ENCODE measurements around the gene CAPN9. TPM values are rescaled to one million over a fixed set of nuclear protein-coding genes. Genes with fewer than 3 reads are reported as not detected.

CAPN9 gene
- polyA plus RNA-seq, 1 donor (not counting 4 experiments of a cell fraction or from before 2014, with no cell fraction given): not detected

DNA sequence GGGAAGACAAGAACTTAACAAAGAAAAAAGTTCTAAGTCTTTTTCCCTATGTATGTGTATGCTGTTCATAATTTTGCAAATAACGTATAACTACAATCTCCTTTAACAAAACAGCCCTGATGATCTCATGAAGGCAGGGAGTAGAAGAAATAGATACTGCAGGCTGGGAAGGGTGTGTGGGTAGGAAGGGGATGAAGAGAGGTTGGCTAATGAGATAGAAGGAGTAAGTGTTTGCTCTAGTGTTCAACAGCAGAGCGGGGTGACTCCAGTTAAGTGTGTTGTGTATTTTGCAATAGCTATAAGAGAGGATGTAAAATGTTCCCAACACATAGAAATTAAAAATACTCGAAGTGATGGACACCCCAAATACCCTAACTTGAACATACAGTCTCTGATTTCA, 101.0 kb downstream of the CAPN9 start:
- no peaks in the 10 kb centered on the region for H3K9me3 ChIP-seq (ENCODE audit: control insufficient read depth, low read depth, low read length)
- H3K36me3 ChIP-seq (ENCODE audit: control insufficient read depth in 2 of 2, extremely low read depth in 1 of 2, insufficient read depth in 2 of 2, low read length in 2 of 2): peaks cover 0 to under 1% of the 10 kb centered on the region in 2 experiments
- TF ChIP-seq EZH2 (IDR thresholded peaks at IDR 0.05; ENCODE audit: low read length): no peak
- TF ChIP-seq, protein P1, sequence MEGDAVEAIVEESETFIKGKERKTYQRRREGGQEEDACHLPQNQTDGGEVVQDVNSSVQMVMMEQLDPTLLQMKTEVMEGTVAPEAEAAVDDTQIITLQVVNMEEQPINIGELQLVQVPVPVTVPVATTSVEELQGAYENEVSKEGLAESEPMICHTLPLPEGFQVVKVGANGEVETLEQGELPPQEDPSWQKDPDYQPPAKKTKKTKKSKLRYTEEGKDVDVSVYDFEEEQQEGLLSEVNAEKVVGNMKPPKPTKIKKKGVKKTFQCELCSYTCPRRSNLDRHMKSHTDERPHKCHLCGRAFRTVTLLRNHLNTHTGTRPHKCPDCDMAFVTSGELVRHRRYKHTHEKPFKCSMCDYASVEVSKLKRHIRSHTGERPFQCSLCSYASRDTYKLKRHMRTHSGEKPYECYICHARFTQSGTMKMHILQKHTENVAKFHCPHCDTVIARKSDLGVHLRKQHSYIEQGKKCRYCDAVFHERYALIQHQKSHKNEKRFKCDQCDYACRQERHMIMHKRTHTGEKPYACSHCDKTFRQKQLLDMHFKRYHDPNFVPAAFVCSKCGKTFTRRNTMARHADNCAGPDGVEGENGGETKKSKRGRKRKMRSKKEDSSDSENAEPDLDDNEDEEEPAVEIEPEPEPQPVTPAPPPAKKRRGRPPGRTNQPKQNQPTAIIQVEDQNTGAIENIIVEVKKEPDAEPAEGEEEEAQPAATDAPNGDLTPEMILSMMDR (optimal IDR thresholded peaks at IDR 0.05 in 1 of 3, IDR thresholded peaks at IDR 0.05 in 1 of 3, conservative IDR thresholded peaks at IDR 0.05 in 1 of 3; ENCODE audit: extremely low read depth in 1 of 3, insufficient read depth in 2 of 3, low read length in 3 of 3): no peak
- no peak overlapping the region for H3K4me3 ChIP-seq (ENCODE audit: control insufficient read depth in 2 of 3, extremely low read depth in 1 of 3, insufficient read depth in 2 of 3, low read depth in 1 of 3, low read length in 3 of 3)
- H3K79me2 ChIP-seq (ENCODE audit: control insufficient read depth, insufficient read depth, low read length): no peaks in the 10 kb centered on the region
- no peak overlapping the region for H3K4me2 ChIP-seq (ENCODE audit: control insufficient read depth, extremely low read depth, insufficient read depth, low read depth, low read length)
- H3K9me1 ChIP-seq (ENCODE audit: control insufficient read depth, extremely low read depth, insufficient read depth, low read length): no peaks in the 10 kb centered on the region
- H3K27me3 ChIP-seq (ENCODE audit: control insufficient read depth, extremely low read depth, insufficient read depth, low read length): no peaks in the 10 kb centered on the region
- no peaks in the 10 kb centered on the region for H4K20me1 ChIP-seq (ENCODE audit: control insufficient read depth, extremely low read depth, insufficient read depth, low read length)
- DNase-seq (ENCODE audit: low read depth, low spot score) (no peak), FAIRE-seq (no peak)
- H3K4me1 ChIP-seq (ENCODE audit: control insufficient read depth, extremely low read depth, insufficient read depth, low read length): peaks cover 5% of the 10 kb centered on the region
- H3K9ac ChIP-seq (ENCODE audit: control insufficient read depth, extremely low read depth, insufficient read depth, low read length): no peak overlapping the region
- H3K27ac ChIP-seq (ENCODE audit: control insufficient read depth, insufficient read depth, low read length): no peak overlapping the region
- dilution Hi-C loops (cut with MboI; ENCODE audit: extremely low pct_ligation_motif_present, low sequenced_read_pairs): no loop called here
- H2AFZ ChIP-seq (ENCODE audit: control insufficient read depth, low read length): no peak overlapping the region

DNA sequence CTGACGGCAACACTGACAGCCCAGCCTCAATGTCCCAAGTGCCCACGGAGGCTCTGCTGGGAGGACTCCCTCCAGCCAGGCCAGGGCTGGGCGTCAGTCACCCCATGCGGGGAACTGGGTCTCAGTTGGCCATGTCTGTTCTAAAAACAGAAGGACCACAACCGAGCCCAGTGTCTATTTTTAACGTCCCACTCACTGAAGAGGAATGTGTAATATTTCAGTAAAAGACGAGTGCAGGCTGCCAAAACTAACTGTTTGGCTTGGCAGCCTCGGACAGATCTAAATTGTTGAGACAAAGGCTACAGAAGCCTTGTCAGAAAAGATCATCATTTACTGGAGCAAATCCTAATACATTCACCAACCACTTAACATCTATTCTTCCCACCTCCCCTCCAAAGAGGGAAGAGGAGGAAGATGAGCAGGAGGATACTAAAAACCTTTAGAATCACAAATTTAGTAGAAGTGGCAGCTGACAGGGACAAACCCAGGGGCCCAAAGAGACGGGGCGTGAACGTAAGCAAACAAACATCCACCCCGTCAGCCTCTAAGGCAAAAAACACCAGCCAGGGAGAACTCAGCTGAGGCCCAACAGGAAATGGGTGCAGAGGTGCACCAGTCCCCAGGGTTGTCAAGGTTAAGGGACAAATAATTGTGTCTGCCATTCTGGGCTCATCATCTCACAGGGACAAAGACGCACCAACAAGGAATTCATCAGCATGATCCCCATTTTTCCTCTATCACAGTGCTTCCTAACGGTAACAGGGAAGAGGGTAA, 102.5 kb downstream of the CAPN9 start:
- H3K4me1 ChIP-seq (ENCODE audit: control insufficient read depth, extremely low read depth, insufficient read depth, low read length): peaks cover 5% of the 10 kb centered on the region
- DNase-seq (ENCODE audit: low read depth, low spot score) (no peak), FAIRE-seq (no peak)
- H3K27me3 ChIP-seq (ENCODE audit: control insufficient read depth, extremely low read depth, insufficient read depth, low read length): no peaks in the 10 kb centered on the region
- no peaks in the 10 kb centered on the region for H4K20me1 ChIP-seq (ENCODE audit: control insufficient read depth, extremely low read depth, insufficient read depth, low read length)
- TF ChIP-seq EZH2 (IDR thresholded peaks at IDR 0.05; ENCODE audit: low read length): no peak
- TF ChIP-seq, protein P1 (optimal IDR thresholded peaks at IDR 0.05 in 1 of 3, IDR thresholded peaks at IDR 0.05 in 1 of 3, conservative IDR thresholded peaks at IDR 0.05 in 1 of 3; ENCODE audit: extremely low read depth in 1 of 3, insufficient read depth in 2 of 3, low read length in 3 of 3): no peak
- H3K9ac ChIP-seq (ENCODE audit: control insufficient read depth, extremely low read depth, insufficient read depth, low read length): no peak overlapping the region
- no peaks in the 10 kb centered on the region for H3K9me1 ChIP-seq (ENCODE audit: control insufficient read depth, extremely low read depth, insufficient read depth, low read length)
- H3K27ac ChIP-seq (ENCODE audit: control insufficient read depth, insufficient read depth, low read length): no peak overlapping the region
- dilution Hi-C loops (cut with MboI; ENCODE audit: extremely low pct_ligation_motif_present, low sequenced_read_pairs): no loop called here
- no peaks in the 10 kb centered on the region for H3K36me3 ChIP-seq (ENCODE audit: control insufficient read depth in 2 of 2, extremely low read depth in 1 of 2, insufficient read depth in 2 of 2, low read length in 2 of 2)
- H3K4me3 ChIP-seq (ENCODE audit: control insufficient read depth in 2 of 3, extremely low read depth in 1 of 3, insufficient read depth in 2 of 3, low read depth in 1 of 3, low read length in 3 of 3): no peak overlapping the region
- H3K9me3 ChIP-seq (ENCODE audit: control insufficient read depth, low read depth, low read length): no peaks in the 10 kb centered on the region
- no peak overlapping the region for H2AFZ ChIP-seq (ENCODE audit: control insufficient read depth, low read length)
- H3K4me2 ChIP-seq (ENCODE audit: control insufficient read depth, extremely low read depth, insufficient read depth, low read depth, low read length): no peak overlapping the region
- no peaks in the 10 kb centered on the region for H3K79me2 ChIP-seq (ENCODE audit: control insufficient read depth, insufficient read depth, low read length)
